ENCODE results near the gene ZNF799. TPM values are rescaled to one million over a fixed set of nuclear protein-coding genes. Genes with fewer than 3 reads are reported as not detected.
"Not testable (repeated sequence)": the region's sequence is repeated elsewhere in the genome, so short reads cannot be mapped to it uniquely, and the experiment has no call there.

Gene ZNF799
- total and polyA plus RNA-seq, 2 experiments from 2014 or later, result 1.8 to 3.9 TPM

DNA sequence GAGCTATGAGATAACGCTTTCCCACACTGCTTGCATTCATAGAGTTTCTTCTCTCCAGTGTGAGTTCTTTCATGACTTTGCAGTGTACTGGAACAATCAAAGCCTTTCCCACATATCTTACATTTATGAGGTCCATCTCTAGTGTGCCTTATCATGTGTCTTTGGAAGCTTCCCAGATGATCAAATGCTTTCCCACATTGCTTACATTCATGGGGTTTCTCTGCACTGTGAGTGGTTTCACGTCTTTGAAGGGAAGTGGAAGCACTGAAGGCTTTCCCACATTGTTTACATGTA is 20.7 kb downstream of the ZNF799 start:
- Histone ChIP-seq H3K36me3 (no peaks in the 10 kb centered on the region), H3K27me3 (no peaks in the 10 kb centered on the region), H3K27ac (no peak overlapping the region), H3K9me3 (ENCODE audit: low read depth) (no peaks in the 10 kb centered on the region), H3K4me3 (no peak overlapping the region), H3K4me1 (ENCODE audit: low read depth) (no peaks in the 10 kb centered on the region)
- DNase-seq (ENCODE audit: low read depth in 1 of 2, low spot score in 1 of 2), result no peak
- TF ChIP-seq, protein P1, sequence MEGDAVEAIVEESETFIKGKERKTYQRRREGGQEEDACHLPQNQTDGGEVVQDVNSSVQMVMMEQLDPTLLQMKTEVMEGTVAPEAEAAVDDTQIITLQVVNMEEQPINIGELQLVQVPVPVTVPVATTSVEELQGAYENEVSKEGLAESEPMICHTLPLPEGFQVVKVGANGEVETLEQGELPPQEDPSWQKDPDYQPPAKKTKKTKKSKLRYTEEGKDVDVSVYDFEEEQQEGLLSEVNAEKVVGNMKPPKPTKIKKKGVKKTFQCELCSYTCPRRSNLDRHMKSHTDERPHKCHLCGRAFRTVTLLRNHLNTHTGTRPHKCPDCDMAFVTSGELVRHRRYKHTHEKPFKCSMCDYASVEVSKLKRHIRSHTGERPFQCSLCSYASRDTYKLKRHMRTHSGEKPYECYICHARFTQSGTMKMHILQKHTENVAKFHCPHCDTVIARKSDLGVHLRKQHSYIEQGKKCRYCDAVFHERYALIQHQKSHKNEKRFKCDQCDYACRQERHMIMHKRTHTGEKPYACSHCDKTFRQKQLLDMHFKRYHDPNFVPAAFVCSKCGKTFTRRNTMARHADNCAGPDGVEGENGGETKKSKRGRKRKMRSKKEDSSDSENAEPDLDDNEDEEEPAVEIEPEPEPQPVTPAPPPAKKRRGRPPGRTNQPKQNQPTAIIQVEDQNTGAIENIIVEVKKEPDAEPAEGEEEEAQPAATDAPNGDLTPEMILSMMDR (IDR thresholded peaks at IDR 0.05; ENCODE audit: low read depth, low read length), result no peak

DNA sequence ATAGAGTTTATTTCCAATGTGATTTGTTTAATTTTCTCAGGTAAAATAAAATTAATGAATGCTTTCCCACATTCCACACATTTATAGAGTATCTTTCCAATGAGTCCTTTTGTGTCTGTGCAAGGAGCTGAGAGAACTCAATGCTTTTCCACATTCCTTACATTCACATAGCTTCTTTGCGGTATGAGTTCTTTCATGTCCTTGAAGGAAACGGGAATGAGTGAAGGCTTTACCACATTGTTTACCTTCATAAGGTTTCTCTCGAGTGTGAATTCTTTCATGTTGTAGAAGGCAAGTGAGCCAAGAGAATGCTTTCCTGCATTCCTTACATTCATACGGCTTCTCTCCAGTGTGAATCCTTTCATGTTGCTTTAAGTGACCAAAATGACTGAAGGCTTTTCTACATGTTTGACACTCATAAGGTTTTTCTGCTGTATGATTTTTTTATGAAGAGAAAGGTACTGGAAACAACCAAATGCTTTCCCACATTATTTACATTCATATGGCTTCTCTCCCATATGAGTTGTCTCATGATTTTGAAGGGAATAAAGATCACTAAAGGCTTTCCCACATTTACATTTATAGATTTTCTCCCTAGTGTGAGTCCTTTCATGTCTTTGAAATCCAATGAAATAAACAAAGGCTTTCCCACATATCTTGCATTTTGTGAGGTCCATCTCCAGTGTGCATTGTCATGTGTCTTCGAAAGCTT is 21.2 kb downstream of the ZNF799 start:
- Histone ChIP-seq H3K36me3 (no peaks in the 10 kb centered on the region), H3K4me1 (ENCODE audit: low read depth) (no peaks in the 10 kb centered on the region), H3K4me3 (no peak overlapping the region), H3K9me3 (ENCODE audit: low read depth) (no peaks in the 10 kb centered on the region), H3K27me3 (no peaks in the 10 kb centered on the region), H3K27ac (no peak overlapping the region)
- TF ChIP-seq, protein P1 (IDR thresholded peaks at IDR 0.05; ENCODE audit: low read depth, low read length), result no peak
- DNase-seq (ENCODE audit: low read depth in 1 of 2, low spot score in 1 of 2), result no peak

DNA sequence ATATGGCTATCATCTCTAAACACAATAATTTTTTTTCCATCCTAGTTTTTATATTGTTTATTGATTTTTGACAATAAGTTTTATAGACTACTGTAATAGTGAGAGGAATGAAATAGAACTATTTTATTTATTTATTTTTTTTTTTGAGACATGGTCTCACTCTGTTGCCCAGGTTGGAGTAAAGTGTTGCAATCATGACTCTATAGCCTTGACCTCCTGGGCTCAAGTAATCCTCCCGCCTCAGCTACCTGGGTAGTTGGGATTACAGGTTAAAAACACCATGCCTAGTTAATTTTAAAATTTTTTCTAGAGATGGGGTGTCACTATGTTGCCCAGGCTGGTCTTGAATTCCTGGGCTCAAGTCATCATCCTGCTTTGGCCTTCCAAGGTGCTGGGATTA is 27.0 kb downstream of the ZNF799 start:
- H3K4me3 ChIP-seq, result no peak overlapping the region
- TF ChIP-seq, protein P1 (IDR thresholded peaks at IDR 0.05; ENCODE audit: low read depth, low read length), result no peak
- H3K27me3 ChIP-seq, result no peaks in the 10 kb centered on the region
- H3K27ac ChIP-seq, result no peak overlapping the region
- no peak for DNase-seq (ENCODE audit: low read depth in 1 of 2, low spot score in 1 of 2)
- H3K9me3 ChIP-seq (ENCODE audit: low read depth), result no peaks in the 10 kb centered on the region
- no peaks in the 10 kb centered on the region for H3K36me3 ChIP-seq
- no peaks in the 10 kb centered on the region for H3K4me1 ChIP-seq (ENCODE audit: low read depth)

DNA sequence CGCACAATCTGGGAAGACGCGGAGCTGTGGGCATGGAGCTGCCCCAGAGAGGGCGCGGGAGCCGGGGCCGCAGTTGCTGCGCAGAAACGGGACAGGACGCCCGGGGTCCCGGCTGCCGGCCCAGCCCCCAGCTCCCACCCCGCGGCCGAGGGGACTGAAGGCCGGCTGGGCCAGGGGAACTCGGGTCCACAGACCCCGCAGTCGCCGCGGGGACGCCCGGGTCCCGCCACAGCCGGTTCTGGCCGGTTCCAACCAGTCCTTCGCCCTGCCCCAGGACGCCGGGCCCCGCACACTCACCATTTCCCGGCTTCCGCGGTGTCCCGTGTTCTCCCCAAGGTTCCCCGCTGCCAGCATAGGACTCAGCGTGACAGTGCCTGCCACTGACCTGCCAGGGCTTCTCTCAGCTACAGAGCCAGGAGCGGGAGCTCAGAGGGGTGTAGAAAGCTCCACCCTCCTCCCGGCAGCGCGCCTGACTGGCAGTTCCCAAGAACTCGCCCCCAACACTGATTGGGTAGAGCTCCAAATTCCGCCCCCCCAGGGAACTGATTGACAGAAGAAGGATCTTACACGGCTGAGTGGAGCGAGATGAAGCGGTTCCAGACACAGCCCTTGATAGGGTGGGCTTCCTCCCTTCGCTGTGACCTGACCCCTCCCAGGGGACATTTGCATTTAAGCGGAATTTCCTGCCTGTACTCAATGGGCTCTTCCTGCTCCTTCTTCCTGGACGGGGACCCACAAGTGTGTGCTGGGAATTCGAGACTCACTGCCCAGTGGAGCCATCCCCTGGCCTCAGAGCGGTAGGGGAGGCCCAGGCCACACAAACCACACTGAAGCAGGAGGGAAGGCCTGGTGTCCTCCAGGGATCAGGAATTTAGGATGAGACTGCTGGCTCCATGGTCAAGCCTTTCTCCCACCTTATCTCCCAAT is 35.6 kb downstream of the ZNF799 start, which contains the start of gene ZNF442:
Gene ZNF442, minus strand, starts transcription at position 448 of the 927 bp plus-strand sequence. CDS start 2,052 bp downstream, outside the sequence.
- Histone ChIP-seq H3K27me3 (no peaks in the 10 kb centered on the region), H3K27ac (peak within 1 kb of the TSS; percentile 79), H3K4me1 (ENCODE audit: low read depth) (no peaks in the 10 kb centered on the region), H3K9me3 (ENCODE audit: low read depth) (no peaks in the 10 kb centered on the region), H3K4me3 (peak within 1 kb of the TSS; percentile 72), H3K36me3 (no peaks in the 10 kb centered on the region)
- TF ChIP-seq, protein P1 (IDR thresholded peaks at IDR 0.05; ENCODE audit: low read depth, low read length), result peak; percentile 81
- DNase-seq (ENCODE audit: low read depth in 1 of 2, low spot score in 1 of 2), result peak; percentile 97 to 100

DNA sequence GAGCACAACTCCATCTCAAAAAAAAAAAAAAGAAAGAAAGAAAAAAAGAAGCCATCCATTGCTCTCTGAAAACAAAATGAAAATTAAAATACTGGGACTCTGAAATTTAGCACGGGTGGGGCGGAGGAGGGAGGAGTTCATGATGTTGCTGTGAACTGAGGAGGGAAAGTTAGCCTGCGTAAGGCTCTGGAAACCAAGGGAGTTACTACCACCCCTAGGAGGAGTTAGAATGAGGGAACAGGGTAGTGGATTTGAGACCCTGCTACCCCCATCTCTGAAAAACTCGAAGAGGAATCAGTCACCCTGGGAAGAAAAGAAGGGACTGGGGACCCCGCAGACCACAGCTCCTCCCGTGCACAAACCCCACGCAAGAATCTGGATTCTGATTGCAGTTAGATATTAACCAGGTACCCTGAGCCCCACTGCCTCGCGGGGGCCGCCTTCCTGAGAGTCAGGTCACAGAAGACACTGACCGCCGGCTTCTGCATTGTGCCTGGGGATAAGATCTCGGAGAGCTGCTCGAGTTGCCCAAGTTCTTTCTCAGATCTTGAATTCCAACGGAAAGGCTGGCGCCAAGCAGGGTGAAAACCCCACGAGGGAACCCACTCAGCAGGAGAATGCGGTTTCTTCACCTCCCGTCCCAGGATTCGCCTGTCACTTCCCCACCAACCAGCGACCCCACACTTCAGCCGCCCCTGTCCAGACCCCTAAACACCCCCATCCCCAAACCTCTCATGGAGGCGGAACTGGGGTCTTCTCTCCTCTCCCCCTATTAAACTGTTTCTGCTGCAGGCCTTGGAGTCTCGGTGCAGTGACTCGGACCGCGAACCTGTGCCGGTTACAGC is 36.5 kb downstream of the ZNF799 start:
- Histone ChIP-seq H3K27me3 (no peaks in the 10 kb centered on the region), H3K36me3 (no peaks in the 10 kb centered on the region), H3K9me3 (ENCODE audit: low read depth) (no peaks in the 10 kb centered on the region), H3K4me1 (ENCODE audit: low read depth) (no peaks in the 10 kb centered on the region), H3K4me3 (peak overlapping the region; percentile 72), H3K27ac (peak overlapping the region; percentile 79)
- TF ChIP-seq, protein P1 (IDR thresholded peaks at IDR 0.05; ENCODE audit: low read depth, low read length), result no peak
- DNase-seq (ENCODE audit: low read depth in 1 of 2, low spot score in 1 of 2), result peak; percentile 27 to 29

DNA sequence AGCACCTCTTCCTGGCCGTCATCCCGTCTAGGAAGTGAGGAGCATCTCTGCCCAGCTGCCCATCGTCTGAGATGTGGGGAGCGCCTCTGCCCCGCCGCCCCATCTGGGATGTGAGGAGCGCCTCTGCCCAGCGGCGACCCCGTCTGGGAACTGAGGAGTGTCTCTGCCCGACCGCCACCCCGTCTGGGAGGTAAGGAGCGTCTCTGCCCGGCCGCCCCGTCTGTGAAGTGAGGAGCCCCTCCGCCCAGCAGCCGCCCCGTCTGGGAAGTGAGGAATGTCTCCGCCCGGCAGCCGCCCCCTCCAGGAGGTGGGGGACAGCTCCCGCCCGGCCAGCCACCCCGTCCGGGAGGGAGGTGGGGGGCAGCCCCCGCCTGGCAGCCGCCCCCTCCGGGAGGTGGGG is 38.8 kb downstream of the ZNF799 start:
- H3K4me1 ChIP-seq (ENCODE audit: low read depth); H3K9me3 ChIP-seq (ENCODE audit: low read depth); DNase-seq (ENCODE audit: low read depth in 1 of 2, low spot score in 1 of 2); H3K36me3 ChIP-seq; H3K27me3 ChIP-seq; H3K27ac ChIP-seq; H3K4me3 ChIP-seq: not testable (repeated sequence)
